Activated effector memory CD4-positive, alpha-beta T cell treated with anti-CD3 and anti-CD28 coated beads, Interleukin-2, amount 50 U/mL, for 16 hours (primary cell): Measurements from ENCODE around the gene CORO2B.
"Not testable (repeated sequence)": the region's sequence is repeated elsewhere in the genome, so short reads cannot be mapped to it uniquely, and the experiment has no call there.

Source experiments
- DNase-seq: peaks from one replicate; pipeline ENCODE4 v3.0.0-alpha.2; 2020

CORO2B gene

GRCh38 chr15:68743256-68743655, 164.5 kb downstream of the CORO2B start:
- DNase-seq: no peak

- no peak for DNase-seq
These were observed 170.6 kb downstream of the CORO2B start for GRCh38 chr15:68749365-68749764.

- DNase-seq: no peak
These were observed 171.0 kb downstream of the CORO2B start for GRCh38 chr15:68749793-68750192.

GRCh38 chr15:68751622-68752021, 172.8 kb downstream of the CORO2B start:
- DNase-seq: no peak

DNA sequence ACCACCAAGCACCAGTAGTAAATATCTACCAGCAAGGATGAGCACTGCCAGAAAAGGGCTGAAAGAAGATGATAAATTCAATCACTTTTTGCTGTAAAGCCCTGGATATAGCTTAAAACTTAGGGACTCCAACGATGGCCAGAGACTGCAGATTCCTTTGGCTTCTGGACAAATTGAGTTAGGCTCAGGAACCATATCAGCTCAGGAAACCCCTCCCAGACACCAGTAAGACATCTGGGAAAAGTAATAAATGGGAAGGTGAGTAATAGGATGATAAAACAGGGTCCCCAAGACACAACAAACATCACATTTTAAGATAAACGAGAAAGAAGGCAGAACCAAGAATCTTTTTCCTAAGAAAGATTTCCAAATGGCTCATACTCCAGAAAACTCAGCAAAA, 176.9 kb downstream of the CORO2B start:
- DNase-seq: no peak

- DNase-seq: not testable (repeated sequence)
These were observed 181.3 kb downstream of the CORO2B start for GRCh38 chr15:68759982-68760579.

- no peak for DNase-seq
These were observed 184.3 kb downstream of the CORO2B start for GRCh38 chr15:68763063-68763462.

- DNase-seq: no peak
These were observed 185.3 kb downstream of the CORO2B start for GRCh38 chr15:68764090-68764489.

GRCh38 chr15:68765602-68766368, 187.0 kb downstream of the CORO2B start:
- DNase-seq: no peak

- DNase-seq: no peak
These were observed 189.0 kb downstream of the CORO2B start for GRCh38 chr15:68767833-68768232.

GRCh38 chr15:68768321-68768720, 189.5 kb downstream of the CORO2B start:
- DNase-seq: no peak

DNA sequence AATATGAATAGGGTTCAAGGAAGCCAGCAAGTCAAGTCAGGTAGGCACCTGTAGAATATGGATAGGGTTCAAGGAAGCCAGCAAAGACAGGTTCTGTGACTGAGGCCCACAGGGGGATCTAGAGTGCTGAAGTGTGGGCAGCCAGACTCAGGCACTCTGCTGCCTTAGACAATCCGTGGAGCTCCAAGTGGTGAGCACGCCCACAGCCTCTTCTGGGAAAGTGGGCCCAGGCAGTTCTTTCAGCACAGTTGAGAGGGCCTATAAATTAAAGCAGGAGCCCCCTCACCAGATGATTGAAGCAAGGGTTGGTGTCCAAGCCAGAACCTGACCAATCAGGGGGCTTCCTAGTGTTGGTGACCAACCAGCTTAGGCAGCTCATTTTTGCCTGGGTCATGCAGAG, 190.9 kb downstream of the CORO2B start:
- DNase-seq: no peak

DNA sequence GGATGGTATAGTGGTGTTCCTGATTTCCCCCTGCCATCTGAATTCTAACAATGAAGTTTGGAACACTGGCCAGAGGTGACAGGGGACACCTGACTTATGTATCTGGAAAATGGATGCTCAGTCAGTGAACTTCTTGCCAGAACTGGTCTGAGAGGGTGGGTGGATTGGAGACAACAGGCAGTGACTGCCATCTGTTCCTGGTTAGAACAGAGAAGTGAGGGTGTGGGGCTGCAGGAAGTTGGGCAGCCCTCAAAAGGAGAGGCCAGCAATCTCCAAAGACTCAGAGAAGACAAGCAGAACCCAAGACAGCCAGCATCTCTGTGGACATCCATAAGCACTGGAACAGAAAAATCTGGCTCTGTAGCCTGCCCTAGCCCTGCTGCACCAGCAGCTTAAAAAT, 191.4 kb downstream of the CORO2B start:
- DNase-seq: no peak

DNA sequence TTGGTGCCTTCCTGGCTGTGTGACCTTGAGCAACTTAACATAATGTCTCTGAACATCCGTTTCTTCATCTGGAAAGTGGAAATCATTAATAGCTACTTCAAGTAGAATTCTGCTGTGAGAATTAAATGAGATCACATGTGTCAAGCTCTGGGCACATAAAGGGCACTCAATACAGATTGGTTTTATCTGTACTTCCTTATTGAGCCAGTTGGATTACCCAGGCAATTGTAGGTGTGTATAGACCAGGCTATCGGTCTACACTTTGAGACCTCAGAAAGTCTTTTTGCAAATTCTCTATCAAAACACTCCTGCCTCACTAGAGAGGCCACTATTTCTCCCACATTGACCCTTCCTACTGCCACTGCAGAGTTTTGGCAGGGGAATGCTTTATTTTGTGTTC, 194.2 kb downstream of the CORO2B start:
- no peak for DNase-seq

- DNase-seq: no peak
These were observed 195.3 kb downstream of the CORO2B start for GRCh38 chr15:68774120-68774519.

GRCh38 chr15:68774521-68775235, 195.9 kb downstream of the CORO2B start:
- DNase-seq: no peak

DNA sequence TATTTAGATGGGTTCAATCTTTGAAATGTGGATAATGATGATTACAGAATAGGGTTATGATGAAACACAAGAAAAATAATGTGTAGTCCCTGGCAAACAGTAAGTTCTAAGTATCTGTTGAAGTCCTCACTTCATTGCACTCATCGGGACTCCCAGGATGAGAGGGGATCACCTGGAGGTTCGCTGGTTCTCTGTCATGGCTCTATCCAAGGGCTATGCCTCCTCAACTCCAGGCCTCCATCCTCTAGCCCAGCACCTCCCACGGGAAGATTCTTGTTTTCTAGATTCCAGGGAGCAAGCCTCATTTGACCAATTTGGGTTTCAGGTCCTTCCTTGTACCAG, 196.4 kb downstream of the CORO2B start:
- DNase-seq: no peak

GRCh38 chr15:68775671-68776476, 197.1 kb downstream of the CORO2B start:
- DNase-seq: no peak

- no peak for DNase-seq
These were observed 197.9 kb downstream of the CORO2B start for GRCh38 chr15:68776477-68777270.
